ENCODE measurements around the gene MLLT3.

DNA sequence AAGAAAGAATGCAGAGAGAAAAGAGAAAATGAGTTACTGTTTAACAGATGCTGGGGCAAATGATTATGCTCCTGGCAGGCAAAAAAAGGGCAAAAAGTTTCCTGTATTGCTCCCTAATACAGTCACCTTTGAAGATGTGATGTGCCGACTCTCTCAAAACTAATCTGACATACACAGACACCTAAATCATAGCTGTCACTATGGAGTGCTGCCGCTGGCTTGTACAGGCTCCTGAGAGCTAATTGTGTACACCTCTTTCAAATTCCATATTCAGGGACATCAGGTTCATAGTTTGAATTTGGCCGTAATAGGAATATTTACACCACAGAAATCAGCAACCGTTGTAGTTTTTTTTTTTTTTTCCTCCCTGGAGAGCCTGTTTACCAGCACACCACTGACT lies 49.3 kb upstream of the MLLT3 start:
- TF ChIP-seq ARNTL (CRISPR knock-in tag; IDR thresholded peaks at IDR 0.05; ENCODE audit: borderline replicate concordance, low read depth) (no peak), ZFP3 (CRISPR knock-in tag; IDR thresholded peaks at IDR 0.05) (no peak), BACH2 (CRISPR knock-in tag; IDR thresholded peaks at IDR 0.05; ENCODE audit: borderline replicate concordance) (no peak), ZC3H10 (CRISPR knock-in tag; IDR thresholded peaks at IDR 0.05) (no peak), GLIS3 (CRISPR knock-in tag; IDR thresholded peaks at IDR 0.05) (no peak), RARB (CRISPR knock-in tag; IDR thresholded peaks at IDR 0.05) (no peak), CREB5 (CRISPR knock-in tag; IDR thresholded peaks at IDR 0.05; ENCODE audit: low read depth) (no peak), CSDC2 (CRISPR knock-in tag; IDR thresholded peaks at IDR 0.05) (no peak), ZNF565 (CRISPR knock-in tag; conservative IDR thresholded peaks at IDR 0.05; ENCODE audit: low read depth) (no peak)
- TF ChIP-seq, protein P1, sequence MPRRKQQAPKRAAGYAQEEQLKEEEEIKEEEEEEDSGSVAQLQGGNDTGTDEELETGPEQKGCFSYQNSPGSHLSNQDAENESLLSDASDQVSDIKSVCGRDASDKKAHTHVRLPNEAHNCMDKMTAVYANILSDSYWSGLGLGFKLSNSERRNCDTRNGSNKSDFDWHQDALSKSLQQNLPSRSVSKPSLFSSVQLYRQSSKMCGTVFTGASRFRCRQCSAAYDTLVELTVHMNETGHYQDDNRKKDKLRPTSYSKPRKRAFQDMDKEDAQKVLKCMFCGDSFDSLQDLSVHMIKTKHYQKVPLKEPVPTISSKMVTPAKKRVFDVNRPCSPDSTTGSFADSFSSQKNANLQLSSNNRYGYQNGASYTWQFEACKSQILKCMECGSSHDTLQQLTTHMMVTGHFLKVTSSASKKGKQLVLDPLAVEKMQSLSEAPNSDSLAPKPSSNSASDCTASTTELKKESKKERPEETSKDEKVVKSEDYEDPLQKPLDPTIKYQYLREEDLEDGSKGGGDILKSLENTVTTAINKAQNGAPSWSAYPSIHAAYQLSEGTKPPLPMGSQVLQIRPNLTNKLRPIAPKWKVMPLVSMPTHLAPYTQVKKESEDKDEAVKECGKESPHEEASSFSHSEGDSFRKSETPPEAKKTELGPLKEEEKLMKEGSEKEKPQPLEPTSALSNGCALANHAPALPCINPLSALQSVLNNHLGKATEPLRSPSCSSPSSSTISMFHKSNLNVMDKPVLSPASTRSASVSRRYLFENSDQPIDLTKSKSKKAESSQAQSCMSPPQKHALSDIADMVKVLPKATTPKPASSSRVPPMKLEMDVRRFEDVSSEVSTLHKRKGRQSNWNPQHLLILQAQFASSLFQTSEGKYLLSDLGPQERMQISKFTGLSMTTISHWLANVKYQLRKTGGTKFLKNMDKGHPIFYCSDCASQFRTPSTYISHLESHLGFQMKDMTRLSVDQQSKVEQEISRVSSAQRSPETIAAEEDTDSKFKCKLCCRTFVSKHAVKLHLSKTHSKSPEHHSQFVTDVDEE (CRISPR knock-in tag; IDR thresholded peaks at IDR 0.05): no peak

All from SK-N-SH treated with all-trans-retinoic acid at 6 μM for 48 hours (cell line).